ENCODE measurements around the gene CALML5.

CALML5 gene

GRCh38 chr10:5460468-5461202 is 38.7 kb downstream of the CALML5 start:
- DNase-seq: no peak

GRCh38 chr10:5458949-5459747 is 40.2 kb downstream of the CALML5 start:
- DNase-seq: no peak

GRCh38 chr10:5458425-5458824 is 40.9 kb downstream of the CALML5 start:
- DNase-seq: no peak

GRCh38 chr10:5457741-5458140 is 41.6 kb downstream of the CALML5 start:
- DNase-seq: no peak

GRCh38 chr10:5456563-5456962 is 42.8 kb downstream of the CALML5 start:
- no peak for DNase-seq

GRCh38 chr10:5453749-5454489 is 45.5 kb downstream of the CALML5 start:
- DNase-seq: no peak

GRCh38 chr10:5450605-5451384 is 48.6 kb downstream of the CALML5 start:
- no peak for DNase-seq

- no peak for DNase-seq
Observed at GRCh38 chr10:5449823-5450222, 49.5 kb downstream of the CALML5 start.

- DNase-seq: no peak
Observed at GRCh38 chr10:5449227-5449626, 50.1 kb downstream of the CALML5 start.

Measured in NCI-H510A (cell line).